GM19193 (cell line): ENCODE measurements around the gene MIPOL1.

Source experiments
- POLR2A ChIP-seq: IDR thresholded peaks from 4 replicates; pipeline ENCODE4 v1.6.1; 2011; ENCODE audit not compliant: insufficient read depth, insufficient read length; ENCODE audit errors: extremely low read depth

The MIPOL1 gene

GRCh38 chr14:37215345-37215744 lies 17.6 kb downstream of the MIPOL1 start:
- TF ChIP-seq POLR2A, result no peak

GRCh38 chr14:37221073-37221472 lies 23.3 kb downstream of the MIPOL1 start:
- no peak for TF ChIP-seq POLR2A

GRCh38 chr14:37223947-37224474 lies 26.3 kb downstream of the MIPOL1 start:
- no peak for TF ChIP-seq POLR2A

- no peak for TF ChIP-seq POLR2A
Measured at GRCh38 chr14:37230551-37231194, 32.9 kb downstream of the MIPOL1 start.

- no peak for TF ChIP-seq POLR2A
Measured at GRCh38 chr14:37232907-37233481, 35.3 kb downstream of the MIPOL1 start.

GRCh38 chr14:37234222-37234621 lies 36.5 kb downstream of the MIPOL1 start:
- TF ChIP-seq POLR2A, result no peak

- TF ChIP-seq POLR2A, result no peak
Measured at GRCh38 chr14:37237094-37237493, 39.4 kb downstream of the MIPOL1 start.

- TF ChIP-seq POLR2A, result no peak
Measured at GRCh38 chr14:37237735-37238200, 40.0 kb downstream of the MIPOL1 start.

GRCh38 chr14:37241198-37241597 lies 43.5 kb downstream of the MIPOL1 start:
- no peak for TF ChIP-seq POLR2A

- TF ChIP-seq POLR2A, result no peak
Measured at GRCh38 chr14:37246427-37246829, 48.7 kb downstream of the MIPOL1 start.

GRCh38 chr14:37247791-37248461 lies 50.2 kb downstream of the MIPOL1 start:
- no peak for TF ChIP-seq POLR2A

GRCh38 chr14:37251775-37252174 lies 54.0 kb downstream of the MIPOL1 start:
- no peak for TF ChIP-seq POLR2A

GRCh38 chr14:37252434-37252833 lies 54.7 kb downstream of the MIPOL1 start:
- TF ChIP-seq POLR2A, result no peak

- TF ChIP-seq POLR2A, result no peak
Measured at GRCh38 chr14:37253905-37254304, 56.2 kb downstream of the MIPOL1 start.

- TF ChIP-seq POLR2A, result no peak
Measured at GRCh38 chr14:37254411-37254947, 56.7 kb downstream of the MIPOL1 start.
